Vagina (tissue), 2 donors: ENCODE measurements around the gene CTU1.

Source experiments
- CTCF ChIP-seq, 3 experiments: fragments of 450-650 bp in 2 of 3; fragments of 200-600 bp in 1 of 3; sonication (generic) in 1 of 3; IDR thresholded peaks; one replicate each; pipeline ENCODE4 v1.5.1; 2017 to 2019; ENCODE audit warnings: antibody characterized with exemption in 3 of 3, mild to moderate bottlenecking in 2 of 3, moderate library complexity in 2 of 3
- POLR2A ChIP-seq, 2 donors: fragments of 450-650 bp; IDR thresholded peaks; one replicate each; pipeline ENCODE4 v1.6.1; 2017; ENCODE audit warnings: antibody characterized with exemption in 2 of 2, mild to moderate bottlenecking in 2 of 2, moderate library complexity in 2 of 2
- POLR2AphosphoS5 ChIP-seq, 2 donors: sonication (generic); formaldehyde crosslinking; IDR thresholded peaks; one replicate each; pipeline ENCODE4 v1.9.0; 2017; ENCODE audit warnings: antibody characterized with exemption in 2 of 2, mild to moderate bottlenecking in 2 of 2, low read depth in 1 of 2; ENCODE audit not compliant: insufficient read depth in 1 of 2

- TF ChIP-seq CTCF (IDR thresholded peaks at IDR 0.05) (peak; percentile 2 to 32 (median 29)), POLR2AphosphoS5 (IDR thresholded peaks at IDR 0.05; ENCODE audit: insufficient read depth in 1 of 2, low read depth in 1 of 2) (no peak), POLR2A (IDR thresholded peaks at IDR 0.05) (no peak)
These were observed 11.0 kb downstream of the CTU1 start for GRCh38 chr19:51097166-51097738.
